Stimulated activated CD4-positive, alpha-beta T cell treated with anti-CD3 and anti-CD28 coated beads, TNF-alpha, amount 100 ng/mL, for 4 hours (primary cell): ENCODE results near the gene GPC5.

Experiments
- DNase-seq, 3 experiments: peaks; one replicate each; pipeline ENCODE4 v3.0.0-alpha.2; 2020; ENCODE audit warnings: low read depth in 3 of 3

GPC5 gene

GRCh38 chr13:92362717-92363116 lies 964.3 kb downstream of the GPC5 start:
- DNase-seq, result no peak

GRCh38 chr13:92365904-92366303 lies 967.5 kb downstream of the GPC5 start:
- no peak for DNase-seq

- DNase-seq, result no peak
These were observed 979.0 kb downstream of the GPC5 start for GRCh38 chr13:92377396-92377795.

GRCh38 chr13:92379371-92379770 lies 981.0 kb downstream of the GPC5 start:
- DNase-seq, result no peak

- no peak for DNase-seq
These were observed 986.0 kb downstream of the GPC5 start for GRCh38 chr13:92384410-92384809.

- no peak for DNase-seq
These were observed 988.8 kb downstream of the GPC5 start for GRCh38 chr13:92387245-92387644.

- DNase-seq, result no peak
These were observed 991.8 kb downstream of the GPC5 start for GRCh38 chr13:92390217-92390616.

- no peak for DNase-seq
These were observed 1005.2 kb downstream of the GPC5 start for GRCh38 chr13:92403606-92404005.

GRCh38 chr13:92407858-92408257 lies 1009.4 kb downstream of the GPC5 start:
- DNase-seq, result no peak

- DNase-seq, result no peak
These were observed 1014.1 kb downstream of the GPC5 start for GRCh38 chr13:92412481-92412880.

- DNase-seq, result no peak
These were observed 1014.6 kb downstream of the GPC5 start for GRCh38 chr13:92412996-92413395.

- DNase-seq, result no peak
These were observed 1015.0 kb downstream of the GPC5 start for GRCh38 chr13:92413452-92413851.

GRCh38 chr13:92414851-92415250 lies 1016.4 kb downstream of the GPC5 start:
- DNase-seq, result no peak

- no peak for DNase-seq
These were observed 1017.4 kb downstream of the GPC5 start for GRCh38 chr13:92415781-92416180.

GRCh38 chr13:92418818-92419412 lies 1020.5 kb downstream of the GPC5 start:
- DNase-seq, result no peak

GRCh38 chr13:92429231-92429630 lies 1030.8 kb downstream of the GPC5 start:
- DNase-seq, result no peak

- DNase-seq, result no peak
These were observed 1035.0 kb downstream of the GPC5 start for GRCh38 chr13:92433386-92433785.

GRCh38 chr13:92433963-92434362 lies 1035.5 kb downstream of the GPC5 start:
- DNase-seq, result no peak

GRCh38 chr13:92436924-92437323 lies 1038.5 kb downstream of the GPC5 start:
- DNase-seq, result no peak

GRCh38 chr13:92444244-92444643 lies 1045.8 kb downstream of the GPC5 start:
- no peak for DNase-seq

- DNase-seq, result no peak
These were observed 1052.6 kb downstream of the GPC5 start for GRCh38 chr13:92451060-92451459.

GRCh38 chr13:92452840-92453239 lies 1054.4 kb downstream of the GPC5 start:
- no peak for DNase-seq

- no peak for DNase-seq
These were observed 1060.9 kb downstream of the GPC5 start for GRCh38 chr13:92459306-92459705.

- no peak for DNase-seq
These were observed 1062.1 kb downstream of the GPC5 start for GRCh38 chr13:92460479-92460878.
